Measurements from ENCODE around the gene UXT. TPM values are rescaled to one million over a fixed set of nuclear protein-coding genes. Genes with fewer than 3 reads are reported as not detected.
A peak's percentile ranks its signal among the peaks of the same experiment; 100 is the strongest.

UXT gene
- total and polyA plus RNA-seq, 9 of the 15 experiments (the other 6 are each of a cell fraction or from before 2014, with no cell fraction given): 141 to 300 (median 204) TPM

GRCh38 chrX:47683184-47683828 lies 24.3 kb upstream of the UXT start (continued):
- peak; percentile 75 for TF ChIP-seq ZBTB2 (IDR thresholded peaks at IDR 0.05)
- peak; percentile 37; the same call in 1 of the 2 replicates for TF ChIP-seq PKNOX1 (IDR thresholded peaks at IDR 0.05)
- TF ChIP-seq CCNT2 (IDR thresholded peaks at IDR 0.05; ENCODE audit: borderline replicate concordance, extremely low read depth, insufficient read length, low read depth, low read length): peak; percentile 87
- no peak for TF ChIP-seq MBD1 (CRISPR knock-in tag; IDR thresholded peaks at IDR 0.05)
- 0 out of 2 replicates have a peak, but pooled peaks have one; percentile 24 for TF ChIP-seq SMC3 (conservative IDR thresholded peaks at IDR 0.05; ENCODE audit: insufficient read depth, low read depth, low read length)
- 0 out of 2 replicates have a peak, but pooled peaks have one; percentile 65 for TF ChIP-seq ZBED1 (IDR thresholded peaks at IDR 0.05)
- TF ChIP-seq TARDBP (IDR thresholded peaks at IDR 0.05): peak; percentile 66; the same call in 1 of the 2 replicates
- TF ChIP-seq MBD2 (IDR thresholded peaks at IDR 0.05; ENCODE audit: borderline replicate concordance, low read depth): peak; percentile 64
- TF ChIP-seq GATAD2A (IDR thresholded peaks at IDR 0.05): peak; percentile 85; the same call in 1 of the 2 replicates
- no peak for TF ChIP-seq ID3 (CRISPR knock-in tag; IDR thresholded peaks at IDR 0.05)
- 0 out of 2 replicates have a peak, but pooled peaks have one; percentile 40 for TF ChIP-seq ID3 (tag; IDR thresholded peaks at IDR 0.05)
- TF ChIP-seq ZBTB33 (CRISPR knock-in tag; IDR thresholded peaks at IDR 0.05): 0 out of 2 replicates have a peak, but pooled peaks have one; percentile 19
- no peak for TF ChIP-seq CEBPZ (IDR thresholded peaks at IDR 0.05; ENCODE audit: borderline replicate concordance, low read depth, low read length)
- peak in 1 of 2 experiments; percentile 68; a peak in 1 of 3 replicates for TF ChIP-seq CBX3 (IDR thresholded peaks at IDR 0.05; ENCODE audit: borderline replicate concordance in 1 of 2, low read length in 2 of 2)
- peak; percentile 85 for TF ChIP-seq ZBTB7A (IDR thresholded peaks at IDR 0.05; ENCODE audit: borderline replicate concordance, control insufficient read depth, low read depth, low read length)
